K562 (cell line): ENCODE data around the gene RUVBL1. TPM values are rescaled to one million over a fixed set of nuclear protein-coding genes. Genes with fewer than 3 reads are reported as not detected.

Source experiments
- CREB1 ChIP-seq, 2 experiments: sonication (generic) in 1 of 2; formaldehyde crosslinking in 1 of 2; IDR thresholded peaks; 2 replicates each; pipeline versions ENCODE4 v1.6.1 to v1.8.0; 2012 to 2022; ENCODE audit warnings: inconsistent platforms in 1 of 2, mild to moderate bottlenecking in 1 of 2, missing genetic modification reagents in 1 of 2, moderate library complexity in 1 of 2
- EZH2 ChIP-seq: IDR thresholded peaks from 2 replicates; pipeline ENCODE4 v1.6.1; 2012; ENCODE audit warnings: low read depth, mild to moderate bottlenecking, inconsistent platforms, low read length, borderline replicate concordance
- HNRNPH1 ChIP-seq: fragments of 200-400 bp; formaldehyde crosslinking; optimal IDR thresholded peaks from 2 replicates; pipeline ENCODE3; 2017; ENCODE audit warnings: low read depth, mild to moderate bottlenecking, low read length, moderate library complexity
- SMARCC2 ChIP-seq: fragments of 450-650 bp; IDR thresholded peaks from 2 replicates; pipeline ENCODE4 v1.6.1; 2017; ENCODE audit warnings: antibody characterized with exemption, moderate library complexity, mild to moderate bottlenecking, low read depth
- SMARCE1 ChIP-seq: fragments of 450-650 bp; IDR thresholded peaks from 2 replicates; pipeline ENCODE4 v1.7.1; 2016; ENCODE audit warnings: mild to moderate bottlenecking
- TARDBP ChIP-seq: fragments of 450-650 bp; IDR thresholded peaks from 2 replicates; pipeline ENCODE4 v1.6.1; 2016
- TBL1XR1 ChIP-seq, 2 experiments: IDR thresholded peaks; 2 replicates each; pipeline ENCODE4 v1.6.1; 2012; ENCODE audit warnings: improper control_type of control experiment in 2 of 2, low read length in 2 of 2, mild to moderate bottlenecking in 1 of 2
- TCFL5 ChIP-seq: fragments of 250-450 bp; sonication (Bioruptor Pico); conservative IDR thresholded peaks from 2 replicates; pipeline ENCODE4 v1.6.1; 2021; ENCODE audit warnings: mild to moderate bottlenecking, moderate library complexity, matching md5 sums
- TEAD2 ChIP-seq: fragments of 450-650 bp; IDR thresholded peaks from 2 replicates; pipeline ENCODE4 v1.6.1; 2016; ENCODE audit warnings: missing genetic modification characterization, control low read depth, missing compliant biosample characterization
- TSC22D4 ChIP-seq: fragments of 450-650 bp; IDR thresholded peaks from 2 replicates; pipeline ENCODE4 v1.6.1; 2016; ENCODE audit warnings: missing genetic modification characterization, missing biosample characterization, control low read depth
- ZC3H8 ChIP-seq: fragments of 450-650 bp; IDR thresholded peaks from 2 replicates; pipeline ENCODE4 v1.6.1; 2017
- ZNF140 ChIP-seq: fragments of 250-450 bp; sonication (Bioruptor Pico); IDR thresholded peaks from 2 replicates; pipeline ENCODE4 v1.8.0; 2021; ENCODE audit warnings: moderate library complexity, mild to moderate bottlenecking, inconsistent platforms
- ZNF561 ChIP-seq: fragments of 450-650 bp; formaldehyde crosslinking; conservative IDR thresholded peaks from 2 replicates; pipeline ENCODE4 v1.4.0; 2020; ENCODE audit warnings: mild to moderate bottlenecking, moderate library complexity
- polyA plus RNA-seq, 8 experiments: library from polyadenylated mRNA; depleted of rRNA in 4 of 8; stranded (reverse) in 5 of 8; unstranded in 3 of 8; fragments of >200 nt; fragmentation: Nextera tagmentation in 2 of 8; fragmentation: Illumina TruSeq in 1 of 8; extraction: Ambion mirVana in 2 of 8; extraction: Trizol in 1 of 8; gene quantifications; 2 replicates each; pipeline versions ENCODE4 v1.2.1 to v1.2.3, GENCODE V29; 2011 to 2014; ENCODE audit warnings: inconsistent platforms in 1 of 8, missing spikeins in 1 of 8
- total RNA-seq, 7 experiments: library from RNA; depleted of rRNA in 6 of 7; stranded (reverse); fragments of >200 nt in 6 of 7; fragmentation: Illumina TruSeq in 2 of 7; extraction: Trizol in 2 of 7; gene quantifications; 2 replicates each; pipeline versions ENCODE4 v1.2.1 to v1.2.3, GENCODE V29; 2011 to 2021; ENCODE audit warnings: low replicate concordance in 1 of 7
- TF ChIP-seq, protein P1 (sequence below), 3 experiments: IDR thresholded peaks in 2 of 3; conservative IDR thresholded peaks in 1 of 3; 2 replicates each; pipeline ENCODE4 v1.5.1; 2011 to 2012; ENCODE audit warnings: low read length in 3 of 3, mild to moderate bottlenecking in 3 of 3, control low read depth in 2 of 3, improper control_type of control experiment in 1 of 3, inconsistent platforms in 1 of 3, low read depth in 1 of 3, mixed read lengths in 1 of 3, moderate library complexity in 1 of 3; ENCODE audit not compliant: insufficient read depth in 2 of 3
- TF ChIP-seq, protein P2 (sequence below): fragments of 250-450 bp; sonication (Bioruptor Pico); IDR thresholded peaks from 2 replicates; pipeline ENCODE4 v1.8.0; 2021; ENCODE audit warnings: borderline replicate concordance, mild to moderate bottlenecking, moderate library complexity; ENCODE audit not compliant: poor library complexity, severe bottlenecking
- TF ChIP-seq, protein P3 (sequence below), 3 experiments: fragments of 200-800 bp in 1 of 3; fragments of 250-450 bp in 1 of 3; fragments of 450-650 bp in 1 of 3; sonication (Bioruptor Pico) in 1 of 3; sonication (Bioruptor generic) in 1 of 3; formaldehyde crosslinking in 1 of 3; IDR thresholded peaks; 2 replicates each; pipeline versions ENCODE4 v1.6.1 to v1.8.0; 2016 to 2022; ENCODE audit warnings: mild to moderate bottlenecking in 2 of 3, missing genetic modification characterization in 2 of 3, missing compliant biosample characterization in 1 of 3, moderate library complexity in 1 of 3
- TF ChIP-seq, protein P4 (sequence below), 2 experiments: fragments of 450-650 bp in 1 of 2; sonication (generic) in 1 of 2; formaldehyde crosslinking in 1 of 2; IDR thresholded peaks in 1 of 2; conservative IDR thresholded peaks in 1 of 2; 2 replicates each; pipeline versions ENCODE4 v1.6.1 to v1.8.1; 2016 to 2023; ENCODE audit warnings: mild to moderate bottlenecking in 2 of 2, moderate library complexity in 2 of 2, inconsistent platforms in 1 of 2, missing genetic modification reagents in 1 of 2
- TF ChIP-seq, protein P5 (sequence below): fragments of 250-450 bp; sonication (Bioruptor Pico); IDR thresholded peaks from 2 replicates; pipeline ENCODE4 v1.4.0; 2020; ENCODE audit warnings: mild to moderate bottlenecking

The RUVBL1 gene
- total and polyA plus RNA-seq, 9 of the 15 experiments (the other 6 are each of a cell fraction or from before 2014, with no cell fraction given) = 20.7 to 147 (median 113) TPM

DNA sequence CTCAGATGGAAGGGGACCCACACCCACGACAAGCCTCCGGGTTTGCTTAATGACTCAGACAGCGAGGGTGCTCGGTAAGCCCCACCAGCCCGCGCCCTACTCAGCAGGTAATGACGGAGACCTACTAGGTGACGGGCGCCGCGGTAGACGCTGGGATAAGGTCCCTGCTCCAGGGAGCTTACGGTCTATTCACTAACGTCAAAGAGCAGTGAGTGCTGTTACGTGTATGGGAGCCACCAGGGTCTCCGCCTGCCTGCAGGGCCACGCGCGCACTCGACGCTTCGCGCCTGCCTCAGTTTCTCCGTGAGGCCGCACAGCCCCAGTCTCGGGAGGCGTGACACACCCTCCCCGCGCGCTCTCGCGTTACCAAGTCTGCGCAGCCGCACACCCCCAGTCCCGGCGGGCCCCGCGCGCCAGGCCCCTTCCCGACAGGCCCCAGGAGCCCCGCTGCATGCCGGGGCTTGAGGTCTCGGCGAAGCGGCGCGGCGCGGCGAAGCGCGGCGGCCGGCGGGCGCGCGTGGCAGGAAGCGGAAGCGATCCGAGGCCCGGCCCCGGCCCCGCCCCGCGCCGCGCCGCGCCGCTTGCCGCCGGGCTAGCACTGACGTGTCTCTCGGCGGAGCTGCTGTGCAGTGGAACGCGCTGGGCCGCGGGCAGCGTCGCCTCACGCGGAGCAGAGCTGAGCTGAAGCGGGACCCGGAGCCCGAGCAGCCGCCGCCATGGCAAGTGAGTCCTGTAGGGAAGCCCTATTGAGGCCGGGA lies 71.6 kb downstream of the RUVBL1 start, which contains the start of gene SEC61A1 (continued):
- TF ChIP-seq, protein P1, sequence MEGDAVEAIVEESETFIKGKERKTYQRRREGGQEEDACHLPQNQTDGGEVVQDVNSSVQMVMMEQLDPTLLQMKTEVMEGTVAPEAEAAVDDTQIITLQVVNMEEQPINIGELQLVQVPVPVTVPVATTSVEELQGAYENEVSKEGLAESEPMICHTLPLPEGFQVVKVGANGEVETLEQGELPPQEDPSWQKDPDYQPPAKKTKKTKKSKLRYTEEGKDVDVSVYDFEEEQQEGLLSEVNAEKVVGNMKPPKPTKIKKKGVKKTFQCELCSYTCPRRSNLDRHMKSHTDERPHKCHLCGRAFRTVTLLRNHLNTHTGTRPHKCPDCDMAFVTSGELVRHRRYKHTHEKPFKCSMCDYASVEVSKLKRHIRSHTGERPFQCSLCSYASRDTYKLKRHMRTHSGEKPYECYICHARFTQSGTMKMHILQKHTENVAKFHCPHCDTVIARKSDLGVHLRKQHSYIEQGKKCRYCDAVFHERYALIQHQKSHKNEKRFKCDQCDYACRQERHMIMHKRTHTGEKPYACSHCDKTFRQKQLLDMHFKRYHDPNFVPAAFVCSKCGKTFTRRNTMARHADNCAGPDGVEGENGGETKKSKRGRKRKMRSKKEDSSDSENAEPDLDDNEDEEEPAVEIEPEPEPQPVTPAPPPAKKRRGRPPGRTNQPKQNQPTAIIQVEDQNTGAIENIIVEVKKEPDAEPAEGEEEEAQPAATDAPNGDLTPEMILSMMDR (IDR thresholded peaks at IDR 0.05 in 2 of 3, conservative IDR thresholded peaks at IDR 0.05 in 1 of 3; ENCODE audit: insufficient read depth in 2 of 3, low read depth in 1 of 3, low read length in 3 of 3) = no peak
- no peak for TF ChIP-seq EZH2
- no peak for TF ChIP-seq SMARCC2
- TF ChIP-seq ZC3H8 = no peak
- TF ChIP-seq TEAD2 (tag) = no peak
- TF ChIP-seq TARDBP = peak; percentile 29; the same call in 1 of the 2 replicates
- TF ChIP-seq, protein P2, sequence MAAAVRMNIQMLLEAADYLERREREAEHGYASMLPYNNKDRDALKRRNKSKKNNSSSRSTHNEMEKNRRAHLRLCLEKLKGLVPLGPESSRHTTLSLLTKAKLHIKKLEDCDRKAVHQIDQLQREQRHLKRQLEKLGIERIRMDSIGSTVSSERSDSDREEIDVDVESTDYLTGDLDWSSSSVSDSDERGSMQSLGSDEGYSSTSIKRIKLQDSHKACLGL (CRISPR knock-in tag) = no peak
- TF ChIP-seq, protein P3, sequence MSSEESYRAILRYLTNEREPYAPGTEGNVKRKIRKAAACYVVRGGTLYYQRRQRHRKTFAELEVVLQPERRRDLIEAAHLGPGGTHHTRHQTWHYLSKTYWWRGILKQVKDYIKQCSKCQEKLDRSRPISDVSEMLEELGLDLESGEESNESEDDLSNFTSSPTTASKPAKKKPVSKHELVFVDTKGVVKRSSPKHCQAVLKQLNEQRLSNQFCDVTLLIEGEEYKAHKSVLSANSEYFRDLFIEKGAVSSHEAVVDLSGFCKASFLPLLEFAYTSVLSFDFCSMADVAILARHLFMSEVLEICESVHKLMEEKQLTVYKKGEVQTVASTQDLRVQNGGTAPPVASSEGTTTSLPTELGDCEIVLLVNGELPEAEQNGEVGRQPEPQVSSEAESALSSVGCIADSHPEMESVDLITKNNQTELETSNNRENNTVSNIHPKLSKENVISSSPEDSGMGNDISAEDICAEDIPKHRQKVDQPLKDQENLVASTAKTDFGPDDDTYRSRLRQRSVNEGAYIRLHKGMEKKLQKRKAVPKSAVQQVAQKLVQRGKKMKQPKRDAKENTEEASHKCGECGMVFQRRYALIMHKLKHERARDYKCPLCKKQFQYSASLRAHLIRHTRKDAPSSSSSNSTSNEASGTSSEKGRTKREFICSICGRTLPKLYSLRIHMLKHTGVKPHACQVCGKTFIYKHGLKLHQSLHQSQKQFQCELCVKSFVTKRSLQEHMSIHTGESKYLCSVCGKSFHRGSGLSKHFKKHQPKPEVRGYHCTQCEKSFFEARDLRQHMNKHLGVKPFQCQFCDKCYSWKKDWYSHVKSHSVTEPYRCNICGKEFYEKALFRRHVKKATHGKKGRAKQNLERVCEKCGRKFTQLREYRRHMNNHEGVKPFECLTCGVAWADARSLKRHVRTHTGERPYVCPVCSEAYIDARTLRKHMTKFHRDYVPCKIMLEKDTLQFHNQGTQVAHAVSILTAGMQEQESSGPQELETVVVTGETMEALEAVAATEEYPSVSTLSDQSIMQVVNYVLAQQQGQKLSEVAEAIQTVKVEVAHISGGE (CRISPR knock-in tag; IDR thresholded peaks at IDR 0.05) = peak in 1 of 3 experiments; percentile 84; a peak in 2 of 6 replicates
- TF ChIP-seq, protein P4, sequence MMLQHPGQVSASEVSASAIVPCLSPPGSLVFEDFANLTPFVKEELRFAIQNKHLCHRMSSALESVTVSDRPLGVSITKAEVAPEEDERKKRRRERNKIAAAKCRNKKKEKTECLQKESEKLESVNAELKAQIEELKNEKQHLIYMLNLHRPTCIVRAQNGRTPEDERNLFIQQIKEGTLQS (IDR thresholded peaks at IDR 0.05) = no peak
- TF ChIP-seq, protein P4 (CRISPR knock-in tag; conservative IDR thresholded peaks at IDR 0.05) = no peak
- TF ChIP-seq, protein P5, sequence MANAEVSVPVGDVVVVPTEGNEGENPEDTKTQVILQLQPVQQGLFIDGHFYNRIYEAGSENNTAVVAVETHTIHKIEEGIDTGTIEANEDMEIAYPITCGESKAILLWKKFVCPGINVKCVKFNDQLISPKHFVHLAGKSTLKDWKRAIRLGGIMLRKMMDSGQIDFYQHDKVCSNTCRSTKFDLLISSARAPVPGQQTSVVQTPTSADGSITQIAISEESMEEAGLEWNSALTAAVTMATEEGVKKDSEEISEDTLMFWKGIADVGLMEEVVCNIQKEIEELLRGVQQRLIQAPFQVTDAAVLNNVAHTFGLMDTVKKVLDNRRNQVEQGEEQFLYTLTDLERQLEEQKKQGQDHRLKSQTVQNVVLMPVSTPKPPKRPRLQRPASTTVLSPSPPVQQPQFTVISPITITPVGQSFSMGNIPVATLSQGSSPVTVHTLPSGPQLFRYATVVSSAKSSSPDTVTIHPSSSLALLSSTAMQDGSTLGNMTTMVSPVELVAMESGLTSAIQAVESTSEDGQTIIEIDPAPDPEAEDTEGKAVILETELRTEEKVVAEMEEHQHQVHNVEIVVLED (CRISPR knock-in tag) = peak; percentile 65
- no peak for TF ChIP-seq HNRNPH1
- no peak for TF ChIP-seq ZNF561 (CRISPR knock-in tag)
- TF ChIP-seq TSC22D4 (tag) = no peak
- TF ChIP-seq SMARCE1 = no peak
- no peak for TF ChIP-seq TCFL5 (CRISPR knock-in tag)
- TF ChIP-seq ZNF140 (CRISPR knock-in tag) = no peak
- TF ChIP-seq TBL1XR1 (IDR thresholded peaks at IDR 0.05; ENCODE audit: low read length in 2 of 2) = no peak
- TF ChIP-seq CREB1 (IDR thresholded peaks at IDR 0.05) = no peak; the same call in 1 of the 2 replicates
- peak; percentile 39; the same call in 1 of the 2 replicates for TF ChIP-seq CREB1 (CRISPR knock-in tag; IDR thresholded peaks at IDR 0.05)
